ENCODE data around the gene PAK1. TPM values are rescaled to one million over a fixed set of nuclear protein-coding genes. Genes with fewer than 3 reads are reported as not detected.

Gene PAK1
- total and polyA plus RNA-seq, 2 of the 4 experiments (the other 2 are of a cell fraction): 34.3 to 60.6 TPM

DNA sequence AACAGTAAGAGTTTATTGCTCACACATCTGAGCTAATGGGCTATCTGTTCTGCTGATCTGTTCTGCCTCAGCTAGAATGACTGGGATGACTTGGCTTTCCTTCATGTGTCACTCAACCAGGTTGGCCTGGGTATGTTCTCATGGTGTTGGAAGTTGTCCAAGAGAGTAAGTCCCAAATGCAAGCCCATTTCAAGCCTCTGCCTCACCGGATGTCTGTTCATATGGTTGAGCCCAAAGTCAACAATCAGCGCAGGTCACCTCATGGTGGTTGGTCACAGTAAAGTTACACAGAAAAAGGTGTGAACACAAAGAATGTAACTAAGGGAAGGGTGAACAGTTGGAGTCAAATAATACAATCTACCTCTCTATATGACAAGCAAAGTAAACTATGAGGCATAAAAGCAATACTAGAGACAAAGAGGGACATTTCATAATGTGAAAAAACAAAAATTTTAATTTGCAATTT is 174.3 kb downstream of the PAK1 start:
- H4K8ac ChIP-seq (ENCODE audit: low read depth in 2 of 2, low read length in 2 of 2): no peak overlapping the region
- no peak overlapping the region for H2BK15ac ChIP-seq (ENCODE audit: low read depth, low read length)

More for the DNA sequence above, 174.3 kb downstream of the PAK1 start:
- ATAC-seq (ENCODE audit: low read depth): no peak
- Histone ChIP-seq H3K9me3 (ENCODE audit: control insufficient read depth, insufficient read depth, low read length) (no peaks in the 10 kb centered on the region), H3K9ac (ENCODE audit: low read depth, low read length) (no peak overlapping the region), H3K27me3 (ENCODE audit: control insufficient read depth, insufficient read depth, low read length) (no peaks in the 10 kb centered on the region), H3K4me1 (ENCODE audit: control insufficient read depth, insufficient read depth, low read length) (no peaks in the 10 kb centered on the region), H3K14ac (replicated peaks; ENCODE audit: low read depth, low read length) (no peak overlapping the region), H3K18ac (ENCODE audit: low read depth, low read length) (no peak overlapping the region), H3K79me1 (ENCODE audit: low read depth in 1 of 2, low read length in 2 of 2) (no peaks in the 10 kb centered on the region), H4K5ac (ENCODE audit: low read depth, low read length) (no peak overlapping the region), H3K36me3 (ENCODE audit: control insufficient read depth, insufficient read depth, low read length) (no peaks in the 10 kb centered on the region), H2AFZ (replicated peaks; ENCODE audit: low read length, poor library complexity) (no peak overlapping the region), H2AK9ac (replicated peaks; ENCODE audit: low read depth, low read length, poor library complexity) (no peak overlapping the region), H3K4me2 (ENCODE audit: low read depth, low read length) (no peak overlapping the region), H3K9me1 (ENCODE audit: insufficient read depth, low read length) (peaks cover 3% of the 10 kb centered on the region; the same call in 1 of the 2 replicates), H3K23ac (ENCODE audit: low read depth, low read length) (no peak overlapping the region), H3K56ac (ENCODE audit: extremely low read depth, insufficient read depth, low read length) (no peak overlapping the region), H4K91ac (ENCODE audit: insufficient read depth, low read depth, low read length) (no peak overlapping the region), H2AK5ac (ENCODE audit: low read depth, low read length) (no peak overlapping the region), H3K4ac (ENCODE audit: low read depth, low read length) (no peak overlapping the region), H3K4me3 (ENCODE audit: insufficient read depth, low read depth, low read length) (no peak overlapping the region), H2BK20ac (ENCODE audit: low read depth, low read length) (no peak overlapping the region), H4K20me1 (ENCODE audit: insufficient read depth, low read length) (no peaks in the 10 kb centered on the region), H2BK120ac (ENCODE audit: low read depth, low read length) (no peak overlapping the region), H2BK5ac (ENCODE audit: low read depth, low read length, poor library complexity, severe bottlenecking) (no peak overlapping the region), H3K27ac (ENCODE audit: insufficient read depth, low read length) (no peak overlapping the region)
- dilution Hi-C loops (cut with HindIII; ENCODE audit: low sequenced_read_pairs, unreplicated experiment): no loop called here
- BruUV-seq (replicated peaks): no TSS peak
- peak; percentile 11 for DNase-seq
- no CpG with 5 or more reads among the region's 2 CpGs for WGBS, 2 experiments (ENCODE audit: extremely low coverage in 2 of 2, insufficient read length in 1 of 2)
- in situ Hi-C loops (cut with MboI; ENCODE audit: low sequenced_read_pairs): no loop called here
- CTCF ChIA-PET: no interaction called here
- POLR2A ChIA-PET (ENCODE audit: unreplicated experiment): no interaction called here
- intact Hi-C loops (cut with micrococcal nuclease): no loop called here
- TF ChIP-seq CEBPB (IDR thresholded peaks at IDR 0.05; ENCODE audit: low read depth, low read length) (no peak), POLR2A (IDR thresholded peaks at IDR 0.05; ENCODE audit: low read depth, low read length) (no peak), MAZ (IDR thresholded peaks at IDR 0.05; ENCODE audit: borderline replicate concordance, low read depth, low read length) (no peak), NFE2L2 (IDR thresholded peaks at IDR 0.05; ENCODE audit: low read depth, low read length) (no peak), RAD21 (IDR thresholded peaks at IDR 0.05; ENCODE audit: low read length) (no peak), MXI1 (IDR thresholded peaks at IDR 0.05; ENCODE audit: borderline replicate concordance, low read depth, low read length) (no peak), BHLHE40 (IDR thresholded peaks at IDR 0.05; ENCODE audit: low read depth, low read length) (no peak), CHD1 (IDR thresholded peaks at IDR 0.05; ENCODE audit: low read depth, low read length) (no peak), RCOR1 (IDR thresholded peaks at IDR 0.05; ENCODE audit: insufficient replicate concordance, low read length) (no peak), MAFK (IDR thresholded peaks at IDR 0.05; ENCODE audit: low read depth, low read length) (no peak), SMC3 (IDR thresholded peaks at IDR 0.05; ENCODE audit: low read depth, low read length) (no peak), FOS (IDR thresholded peaks at IDR 0.05; ENCODE audit: low read depth, low read length) (no peak), RFX5 (IDR thresholded peaks at IDR 0.05; ENCODE audit: low read depth, low read length) (no peak)
- TF ChIP-seq, protein P1, sequence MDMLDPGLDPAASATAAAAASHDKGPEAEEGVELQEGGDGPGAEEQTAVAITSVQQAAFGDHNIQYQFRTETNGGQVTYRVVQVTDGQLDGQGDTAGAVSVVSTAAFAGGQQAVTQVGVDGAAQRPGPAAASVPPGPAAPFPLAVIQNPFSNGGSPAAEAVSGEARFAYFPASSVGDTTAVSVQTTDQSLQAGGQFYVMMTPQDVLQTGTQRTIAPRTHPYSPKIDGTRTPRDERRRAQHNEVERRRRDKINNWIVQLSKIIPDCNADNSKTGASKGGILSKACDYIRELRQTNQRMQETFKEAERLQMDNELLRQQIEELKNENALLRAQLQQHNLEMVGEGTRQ (IDR thresholded peaks at IDR 0.05; ENCODE audit: low read depth, low read length): no peak
- TF ChIP-seq, protein P2, sequence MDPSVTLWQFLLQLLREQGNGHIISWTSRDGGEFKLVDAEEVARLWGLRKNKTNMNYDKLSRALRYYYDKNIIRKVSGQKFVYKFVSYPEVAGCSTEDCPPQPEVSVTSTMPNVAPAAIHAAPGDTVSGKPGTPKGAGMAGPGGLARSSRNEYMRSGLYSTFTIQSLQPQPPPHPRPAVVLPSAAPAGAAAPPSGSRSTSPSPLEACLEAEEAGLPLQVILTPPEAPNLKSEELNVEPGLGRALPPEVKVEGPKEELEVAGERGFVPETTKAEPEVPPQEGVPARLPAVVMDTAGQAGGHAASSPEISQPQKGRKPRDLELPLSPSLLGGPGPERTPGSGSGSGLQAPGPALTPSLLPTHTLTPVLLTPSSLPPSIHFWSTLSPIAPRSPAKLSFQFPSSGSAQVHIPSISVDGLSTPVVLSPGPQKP (IDR thresholded peaks at IDR 0.05; ENCODE audit: borderline replicate concordance, low read depth, low read length): no peak
- TF ChIP-seq, protein P3, sequence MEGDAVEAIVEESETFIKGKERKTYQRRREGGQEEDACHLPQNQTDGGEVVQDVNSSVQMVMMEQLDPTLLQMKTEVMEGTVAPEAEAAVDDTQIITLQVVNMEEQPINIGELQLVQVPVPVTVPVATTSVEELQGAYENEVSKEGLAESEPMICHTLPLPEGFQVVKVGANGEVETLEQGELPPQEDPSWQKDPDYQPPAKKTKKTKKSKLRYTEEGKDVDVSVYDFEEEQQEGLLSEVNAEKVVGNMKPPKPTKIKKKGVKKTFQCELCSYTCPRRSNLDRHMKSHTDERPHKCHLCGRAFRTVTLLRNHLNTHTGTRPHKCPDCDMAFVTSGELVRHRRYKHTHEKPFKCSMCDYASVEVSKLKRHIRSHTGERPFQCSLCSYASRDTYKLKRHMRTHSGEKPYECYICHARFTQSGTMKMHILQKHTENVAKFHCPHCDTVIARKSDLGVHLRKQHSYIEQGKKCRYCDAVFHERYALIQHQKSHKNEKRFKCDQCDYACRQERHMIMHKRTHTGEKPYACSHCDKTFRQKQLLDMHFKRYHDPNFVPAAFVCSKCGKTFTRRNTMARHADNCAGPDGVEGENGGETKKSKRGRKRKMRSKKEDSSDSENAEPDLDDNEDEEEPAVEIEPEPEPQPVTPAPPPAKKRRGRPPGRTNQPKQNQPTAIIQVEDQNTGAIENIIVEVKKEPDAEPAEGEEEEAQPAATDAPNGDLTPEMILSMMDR (conservative IDR thresholded peaks at IDR 0.05; ENCODE audit: low read depth, low read length): no peak

Data from IMR-90 (cell line).